Measurements from ENCODE around the gene ACOXL.

DNA sequence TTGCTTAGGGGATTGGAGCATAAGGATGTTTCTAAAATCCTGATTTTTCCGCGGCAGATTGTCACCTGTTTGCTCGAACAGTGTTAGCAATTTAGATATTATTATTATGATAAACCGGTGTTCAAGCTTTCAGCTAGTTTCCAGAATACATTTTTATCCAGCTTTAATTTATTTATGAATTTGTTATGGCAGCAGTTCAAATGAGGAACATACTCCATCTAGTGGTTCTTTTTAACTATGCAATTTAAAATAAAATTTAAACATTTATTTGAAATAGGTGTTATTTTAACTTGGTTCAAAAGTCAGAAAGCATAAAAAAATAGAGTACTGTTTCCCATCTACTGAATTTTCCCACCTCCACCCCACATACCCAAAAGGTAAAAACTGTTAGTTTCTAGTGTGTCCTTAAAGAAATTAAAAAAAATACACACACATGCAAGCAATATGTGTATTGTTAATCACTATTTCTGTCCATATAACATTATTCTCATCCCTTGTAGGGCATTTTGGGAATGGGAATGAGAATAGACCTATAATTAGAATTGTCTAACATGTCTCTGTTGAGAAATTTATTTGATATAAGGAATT lies 23.2 kb downstream of the ACOXL start:
- TF ChIP-seq POLR2A (IDR thresholded peaks at IDR 0.05; ENCODE audit: low read length), result no peak
- TF ChIP-seq GATA1 (IDR thresholded peaks at IDR 0.05; ENCODE audit: low read depth, low read length), result no peak

Data from erythroblast (primary cell).